ENCODE results near the gene TRIM40. TPM values are rescaled to one million over a fixed set of nuclear protein-coding genes. Genes with fewer than 3 reads are reported as not detected.
A peak's percentile ranks its signal among the peaks of the same experiment; 100 is the strongest.

Gene TRIM40
- total and polyA plus RNA-seq, 2 of the 13 experiments (the other 11 are each of a cell fraction or from before 2014, with no cell fraction given) = 0.58 TPM; not detected in 1

DNA sequence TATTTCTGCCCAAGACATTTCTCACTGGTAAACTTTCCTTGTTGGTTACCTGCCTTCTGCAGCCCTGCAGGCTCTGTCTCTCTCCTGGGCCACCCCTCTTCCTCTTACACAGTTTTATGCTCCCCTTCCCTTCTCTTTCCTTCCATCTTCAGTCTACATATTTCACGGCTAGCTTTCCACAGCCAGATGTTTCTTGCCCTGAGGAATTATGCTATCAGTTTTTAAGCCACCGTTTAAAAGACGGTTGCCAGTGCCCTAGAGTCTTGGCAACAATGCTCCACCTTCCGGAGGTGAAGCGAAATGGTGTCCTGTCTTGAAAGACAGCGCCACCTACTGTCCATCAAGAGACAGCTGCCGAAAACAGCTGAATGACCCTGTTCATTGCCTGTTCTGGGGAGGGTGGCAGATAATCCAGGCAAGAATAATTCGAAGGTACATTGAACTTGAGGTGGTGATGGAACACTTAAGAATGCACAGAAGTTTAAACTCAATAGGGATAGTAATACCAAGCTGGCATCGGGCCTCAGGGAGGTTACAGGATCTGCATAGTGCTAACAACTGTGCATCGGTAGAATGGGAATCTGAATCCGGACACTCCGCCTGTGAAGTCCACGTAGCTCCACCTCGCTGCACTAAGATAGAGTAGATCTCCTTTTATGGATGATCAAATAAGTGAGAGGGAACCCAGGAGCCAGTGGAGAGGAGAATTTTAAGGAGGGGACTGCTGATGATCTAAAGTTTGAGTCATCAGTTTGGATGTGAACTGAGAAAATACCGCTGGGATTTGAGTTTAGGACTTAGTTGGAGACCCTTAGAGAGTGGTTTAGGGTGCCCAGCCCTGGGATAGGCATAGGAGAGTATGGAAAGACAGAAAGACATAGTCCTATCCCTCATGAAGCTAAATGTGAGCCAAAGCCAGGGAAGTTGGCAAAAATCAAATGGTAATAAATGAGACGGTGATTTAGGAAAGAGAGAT is 4.8 kb upstream of the TRIM40 start (continued):
- TF ChIP-seq CBX1 (IDR thresholded peaks at IDR 0.05; ENCODE audit: low read depth) = no peak
- TF ChIP-seq MEF2D (CRISPR knock-in tag; IDR thresholded peaks at IDR 0.05) = peak; percentile 41; the same call in 1 of the 2 replicates
- no peak for TF ChIP-seq JUNB (CRISPR knock-in tag; IDR thresholded peaks at IDR 0.05; ENCODE audit: borderline replicate concordance)
- TF ChIP-seq, protein P1, sequence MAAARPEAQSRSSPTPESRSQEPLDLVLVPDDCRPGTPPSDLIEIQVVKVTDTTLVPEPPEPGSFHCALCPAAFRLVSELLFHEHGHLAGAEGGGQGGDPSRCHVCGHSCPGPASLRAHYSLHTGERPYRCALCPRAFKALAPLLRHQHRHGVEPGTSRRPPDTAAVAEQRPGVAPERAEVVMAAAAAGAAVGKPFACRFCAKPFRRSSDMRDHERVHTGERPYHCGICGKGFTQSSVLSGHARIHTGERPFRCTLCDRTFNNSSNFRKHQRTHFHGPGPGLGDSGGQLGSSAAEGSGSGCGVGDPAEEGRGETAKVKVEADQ (CRISPR knock-in tag; IDR thresholded peaks at IDR 0.05; ENCODE audit: borderline replicate concordance) = no peak
- TF ChIP-seq TSC22D2 (CRISPR knock-in tag; IDR thresholded peaks at IDR 0.05; ENCODE audit: borderline replicate concordance) = 0 out of 2 replicates have a peak, but pooled peaks have one; percentile 77
- TF ChIP-seq ZNF558 (CRISPR knock-in tag; IDR thresholded peaks at IDR 0.05; ENCODE audit: borderline replicate concordance) = no peak
- no peak for TF ChIP-seq IKZF4 (CRISPR knock-in tag; IDR thresholded peaks at IDR 0.05; ENCODE audit: borderline replicate concordance, low read depth, not compliant biosample characterization)
- TF ChIP-seq TOE1 (CRISPR knock-in tag; IDR thresholded peaks at IDR 0.05) = 0 out of 2 replicates have a peak, but pooled peaks have one; percentile 47
- no peak for TF ChIP-seq ZNF563 (CRISPR knock-in tag; IDR thresholded peaks at IDR 0.05)
- no peak for TF ChIP-seq CENPX (CRISPR knock-in tag; IDR thresholded peaks at IDR 0.05)
- no peak for TF ChIP-seq ZNF773 (CRISPR knock-in tag; IDR thresholded peaks at IDR 0.05; ENCODE audit: borderline replicate concordance)
- no peak for TF ChIP-seq GPN1 (CRISPR knock-in tag; IDR thresholded peaks at IDR 0.05; ENCODE audit: borderline replicate concordance)
- TF ChIP-seq ZFY (CRISPR knock-in tag; IDR thresholded peaks at IDR 0.05) = 0 out of 2 replicates have a peak, but pooled peaks have one; percentile 22
- TF ChIP-seq, protein P2, sequence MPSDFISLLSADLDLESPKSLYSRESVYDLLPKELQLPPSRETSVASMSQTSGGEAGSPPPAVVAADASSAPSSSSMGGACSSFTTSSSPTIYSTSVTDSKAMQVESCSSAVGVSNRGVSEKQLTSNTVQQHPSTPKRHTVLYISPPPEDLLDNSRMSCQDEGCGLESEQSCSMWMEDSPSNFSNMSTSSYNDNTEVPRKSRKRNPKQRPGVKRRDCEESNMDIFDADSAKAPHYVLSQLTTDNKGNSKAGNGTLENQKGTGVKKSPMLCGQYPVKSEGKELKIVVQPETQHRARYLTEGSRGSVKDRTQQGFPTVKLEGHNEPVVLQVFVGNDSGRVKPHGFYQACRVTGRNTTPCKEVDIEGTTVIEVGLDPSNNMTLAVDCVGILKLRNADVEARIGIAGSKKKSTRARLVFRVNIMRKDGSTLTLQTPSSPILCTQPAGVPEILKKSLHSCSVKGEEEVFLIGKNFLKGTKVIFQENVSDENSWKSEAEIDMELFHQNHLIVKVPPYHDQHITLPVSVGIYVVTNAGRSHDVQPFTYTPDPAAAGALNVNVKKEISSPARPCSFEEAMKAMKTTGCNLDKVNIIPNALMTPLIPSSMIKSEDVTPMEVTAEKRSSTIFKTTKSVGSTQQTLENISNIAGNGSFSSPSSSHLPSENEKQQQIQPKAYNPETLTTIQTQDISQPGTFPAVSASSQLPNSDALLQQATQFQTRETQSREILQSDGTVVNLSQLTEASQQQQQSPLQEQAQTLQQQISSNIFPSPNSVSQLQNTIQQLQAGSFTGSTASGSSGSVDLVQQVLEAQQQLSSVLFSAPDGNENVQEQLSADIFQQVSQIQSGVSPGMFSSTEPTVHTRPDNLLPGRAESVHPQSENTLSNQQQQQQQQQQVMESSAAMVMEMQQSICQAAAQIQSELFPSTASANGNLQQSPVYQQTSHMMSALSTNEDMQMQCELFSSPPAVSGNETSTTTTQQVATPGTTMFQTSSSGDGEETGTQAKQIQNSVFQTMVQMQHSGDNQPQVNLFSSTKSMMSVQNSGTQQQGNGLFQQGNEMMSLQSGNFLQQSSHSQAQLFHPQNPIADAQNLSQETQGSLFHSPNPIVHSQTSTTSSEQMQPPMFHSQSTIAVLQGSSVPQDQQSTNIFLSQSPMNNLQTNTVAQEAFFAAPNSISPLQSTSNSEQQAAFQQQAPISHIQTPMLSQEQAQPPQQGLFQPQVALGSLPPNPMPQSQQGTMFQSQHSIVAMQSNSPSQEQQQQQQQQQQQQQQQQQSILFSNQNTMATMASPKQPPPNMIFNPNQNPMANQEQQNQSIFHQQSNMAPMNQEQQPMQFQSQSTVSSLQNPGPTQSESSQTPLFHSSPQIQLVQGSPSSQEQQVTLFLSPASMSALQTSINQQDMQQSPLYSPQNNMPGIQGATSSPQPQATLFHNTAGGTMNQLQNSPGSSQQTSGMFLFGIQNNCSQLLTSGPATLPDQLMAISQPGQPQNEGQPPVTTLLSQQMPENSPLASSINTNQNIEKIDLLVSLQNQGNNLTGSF (CRISPR knock-in tag; IDR thresholded peaks at IDR 0.05) = no peak
- no peak for TF ChIP-seq ZNF564 (CRISPR knock-in tag; IDR thresholded peaks at IDR 0.05)
- TF ChIP-seq PRMT3 (CRISPR knock-in tag; IDR thresholded peaks at IDR 0.05; ENCODE audit: borderline replicate concordance, low read depth) = no peak
- no peak for TF ChIP-seq ZBTB42 (CRISPR knock-in tag; IDR thresholded peaks at IDR 0.05)
- TF ChIP-seq, protein P3, sequence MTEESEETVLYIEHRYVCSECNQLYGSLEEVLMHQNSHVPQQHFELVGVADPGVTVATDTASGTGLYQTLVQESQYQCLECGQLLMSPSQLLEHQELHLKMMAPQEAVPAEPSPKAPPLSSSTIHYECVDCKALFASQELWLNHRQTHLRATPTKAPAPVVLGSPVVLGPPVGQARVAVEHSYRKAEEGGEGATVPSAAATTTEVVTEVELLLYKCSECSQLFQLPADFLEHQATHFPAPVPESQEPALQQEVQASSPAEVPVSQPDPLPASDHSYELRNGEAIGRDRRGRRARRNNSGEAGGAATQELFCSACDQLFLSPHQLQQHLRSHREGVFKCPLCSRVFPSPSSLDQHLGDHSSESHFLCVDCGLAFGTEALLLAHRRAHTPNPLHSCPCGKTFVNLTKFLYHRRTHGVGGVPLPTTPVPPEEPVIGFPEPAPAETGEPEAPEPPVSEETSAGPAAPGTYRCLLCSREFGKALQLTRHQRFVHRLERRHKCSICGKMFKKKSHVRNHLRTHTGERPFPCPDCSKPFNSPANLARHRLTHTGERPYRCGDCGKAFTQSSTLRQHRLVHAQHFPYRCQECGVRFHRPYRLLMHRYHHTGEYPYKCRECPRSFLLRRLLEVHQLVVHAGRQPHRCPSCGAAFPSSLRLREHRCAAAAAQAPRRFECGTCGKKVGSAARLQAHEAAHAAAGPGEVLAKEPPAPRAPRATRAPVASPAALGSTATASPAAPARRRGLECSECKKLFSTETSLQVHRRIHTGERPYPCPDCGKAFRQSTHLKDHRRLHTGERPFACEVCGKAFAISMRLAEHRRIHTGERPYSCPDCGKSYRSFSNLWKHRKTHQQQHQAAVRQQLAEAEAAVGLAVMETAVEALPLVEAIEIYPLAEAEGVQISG (CRISPR knock-in tag; IDR thresholded peaks at IDR 0.05) = peak; percentile 79
- TF ChIP-seq SIX4 (CRISPR knock-in tag; IDR thresholded peaks at IDR 0.05) = no peak

Measured in HepG2 (cell line).